ENCODE results near the gene GPC6.
"Not testable (repeated sequence)": the region's sequence is repeated elsewhere in the genome, so short reads cannot be mapped to it uniquely, and the experiment has no call there.

GPC6 gene

DNA sequence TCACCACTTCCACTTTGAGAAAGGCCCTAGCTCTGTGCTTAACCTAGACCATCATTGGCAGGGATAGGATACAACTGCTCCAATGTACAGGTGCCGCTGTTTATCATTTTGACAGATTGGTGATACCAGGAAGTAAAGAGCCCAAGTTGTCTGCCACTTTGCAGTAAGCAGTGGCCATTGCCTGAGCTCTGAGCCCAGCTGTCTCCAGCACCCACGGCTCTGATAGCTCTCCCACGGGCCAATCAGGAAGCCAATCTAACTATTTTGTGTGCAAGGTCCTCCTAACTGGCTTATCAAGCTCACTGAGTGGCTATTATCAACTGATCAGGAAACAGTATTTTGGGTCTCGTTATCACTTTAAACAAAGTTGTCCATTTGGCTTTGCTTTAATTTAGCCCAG is 1071.7 kb downstream of the GPC6 start:
- no peak for DNase-seq (ENCODE audit: low read depth in 2 of 2)

DNA sequence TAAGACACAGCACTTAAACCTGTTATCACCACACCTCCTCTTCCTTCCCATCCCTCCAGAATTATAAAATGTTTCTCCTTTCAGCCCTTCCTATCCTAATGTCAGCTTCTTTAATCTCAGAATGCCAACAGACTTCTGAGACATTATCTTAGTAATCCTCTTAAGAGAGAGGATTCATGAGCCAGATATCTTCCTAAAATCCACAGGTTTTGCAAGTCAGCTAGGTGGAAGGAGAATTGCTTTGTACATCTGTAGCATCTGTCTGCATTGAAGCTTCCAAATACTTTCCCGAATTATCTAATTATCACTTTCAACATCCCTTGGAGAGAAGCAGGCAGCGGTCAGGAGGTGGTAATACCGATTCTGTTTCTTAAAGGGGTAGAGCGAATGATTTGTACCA is 1073.8 kb downstream of the GPC6 start:
- DNase-seq (ENCODE audit: low read depth in 2 of 2) = no peak

DNA sequence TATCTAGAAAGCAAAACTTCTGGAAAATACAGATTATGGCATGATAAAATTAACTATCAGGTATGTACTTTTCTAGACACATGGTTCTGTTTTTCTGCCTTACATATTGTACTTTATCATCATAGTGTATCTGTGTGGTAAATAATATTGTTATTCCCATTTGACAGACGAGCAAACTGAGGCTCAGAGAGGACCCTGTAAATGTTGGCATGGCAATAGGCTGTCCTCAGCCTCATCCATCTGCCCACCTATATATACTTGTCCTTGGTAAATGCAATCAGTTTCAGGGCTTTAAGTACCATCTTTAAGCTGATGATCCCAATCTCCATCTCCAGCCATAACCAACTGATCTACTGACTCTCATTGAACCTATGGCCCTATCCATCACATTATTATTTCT is 1074.9 kb downstream of the GPC6 start:
- no peak for DNase-seq (ENCODE audit: low read depth in 2 of 2)

DNA sequence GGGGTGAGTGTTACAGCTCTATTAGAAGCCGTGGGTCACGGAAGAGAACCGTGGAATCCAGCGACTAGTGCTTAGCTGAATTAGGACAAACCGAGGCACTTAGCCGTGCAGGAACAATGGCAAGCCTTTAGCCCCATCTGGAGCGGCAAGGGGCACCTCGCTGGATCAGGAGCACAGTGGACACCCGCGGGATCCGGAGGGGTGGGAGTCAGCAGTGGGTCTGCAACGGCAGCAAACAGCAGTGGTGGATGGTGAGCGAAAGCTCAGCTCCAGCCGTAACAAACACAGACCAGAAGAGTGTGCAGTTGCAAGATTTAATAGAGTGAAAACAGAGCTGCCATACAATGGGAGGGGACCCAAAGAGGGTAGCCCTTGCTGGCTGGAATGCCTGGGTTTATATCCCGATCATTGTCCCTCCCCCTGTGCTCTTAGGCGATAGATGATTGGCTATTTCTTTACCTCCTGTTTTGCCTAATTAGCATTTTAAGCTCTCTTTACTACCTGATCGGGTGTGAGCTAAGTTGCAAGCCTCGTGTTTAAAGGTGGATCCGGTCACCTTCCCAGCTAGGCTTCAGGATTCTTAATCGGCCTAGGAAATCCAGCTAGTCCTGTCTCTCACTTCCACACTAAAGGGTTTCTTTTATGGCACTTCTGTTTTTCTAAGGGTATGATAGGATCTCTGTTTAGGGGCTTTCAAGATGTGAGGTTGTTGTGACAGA is 1076.4 kb downstream of the GPC6 start:
- not testable (repeated sequence) for DNase-seq (ENCODE audit: low read depth in 2 of 2)

DNA sequence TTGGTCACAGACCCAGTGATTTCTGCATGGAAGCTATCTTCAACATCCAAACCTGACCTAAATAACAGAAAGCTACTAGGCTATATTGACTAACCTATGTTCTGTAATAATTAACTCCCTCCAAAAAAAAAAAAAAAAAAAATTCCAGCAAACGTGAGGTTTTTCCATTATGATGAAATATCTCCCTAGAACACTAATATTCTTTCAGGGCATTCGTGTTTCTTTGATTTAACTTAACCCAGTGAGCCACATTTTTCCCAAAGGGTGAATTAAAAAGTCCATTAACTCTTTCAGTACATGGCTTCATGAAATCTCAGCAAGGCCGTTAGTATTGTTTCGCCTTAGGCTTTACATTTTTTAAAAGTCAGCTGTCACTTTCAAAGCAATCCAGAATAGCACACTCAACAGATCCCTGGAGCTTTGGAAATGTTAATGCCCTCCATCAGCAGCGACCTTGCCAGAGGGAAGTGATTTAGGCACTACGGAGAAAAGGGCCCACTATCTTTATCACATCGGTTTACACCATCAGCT is 1077.1 kb downstream of the GPC6 start:
- DNase-seq (ENCODE audit: low read depth in 2 of 2) = no peak

DNA sequence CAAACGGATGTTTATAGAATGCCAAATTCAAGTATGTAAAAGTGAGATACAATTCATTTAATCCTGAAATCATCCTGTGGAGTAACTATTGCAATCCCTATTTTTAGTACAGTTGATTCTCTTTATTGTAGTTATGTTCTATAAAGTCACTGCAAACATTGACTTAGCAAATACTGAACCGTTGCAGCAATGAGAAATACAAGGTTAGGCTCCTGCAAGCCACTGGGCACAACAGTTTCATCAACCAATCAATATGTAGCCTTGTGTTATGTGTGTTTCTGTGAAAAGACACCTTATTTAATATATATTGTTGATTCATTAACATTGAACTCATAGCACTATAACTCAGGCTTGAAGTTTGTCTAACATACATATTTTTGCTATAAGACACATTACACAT is 1078.4 kb downstream of the GPC6 start:
- no peak for DNase-seq (ENCODE audit: low read depth in 2 of 2)

DNA sequence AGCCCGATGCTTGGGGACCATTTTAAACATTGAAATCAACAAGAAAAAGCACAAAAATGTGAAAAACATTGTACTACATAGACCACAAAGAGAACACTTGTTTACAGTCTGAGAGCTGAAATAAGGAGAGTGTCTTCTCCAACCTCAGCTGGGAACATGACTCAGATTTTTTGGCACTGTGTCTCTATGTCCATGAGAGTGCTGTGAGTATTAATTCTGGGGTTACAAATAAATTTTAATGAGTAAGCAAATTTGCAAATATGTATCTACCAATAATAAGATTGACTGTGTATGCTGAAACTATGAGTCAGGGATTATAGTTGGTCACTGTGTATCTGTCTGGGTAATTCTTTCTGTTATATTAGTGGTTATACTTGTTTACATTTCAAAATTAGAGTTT is 1078.9 kb downstream of the GPC6 start:
- no peak for DNase-seq (ENCODE audit: low read depth in 2 of 2)

DNA sequence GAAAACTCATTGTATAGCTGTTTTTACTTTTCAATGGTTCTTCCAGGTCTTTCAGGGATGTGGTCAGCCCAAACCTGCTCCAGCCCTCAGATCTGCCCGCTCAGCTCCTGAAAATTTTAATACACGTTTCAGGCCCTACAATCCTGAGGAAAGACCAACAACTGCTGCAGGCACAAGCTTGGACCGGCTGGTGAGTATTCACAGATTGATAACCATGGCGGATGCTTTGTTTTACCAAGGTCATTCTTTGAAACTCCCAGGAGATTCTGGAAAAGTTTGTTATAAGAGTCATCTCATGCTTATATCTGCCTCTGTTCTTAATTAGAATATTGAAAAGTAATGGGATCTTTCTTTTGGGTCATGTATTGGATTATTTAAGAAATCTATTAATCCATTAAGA is 1079.3 kb downstream of the GPC6 start:
- DNase-seq (ENCODE audit: low read depth in 2 of 2) = no peak

DNA sequence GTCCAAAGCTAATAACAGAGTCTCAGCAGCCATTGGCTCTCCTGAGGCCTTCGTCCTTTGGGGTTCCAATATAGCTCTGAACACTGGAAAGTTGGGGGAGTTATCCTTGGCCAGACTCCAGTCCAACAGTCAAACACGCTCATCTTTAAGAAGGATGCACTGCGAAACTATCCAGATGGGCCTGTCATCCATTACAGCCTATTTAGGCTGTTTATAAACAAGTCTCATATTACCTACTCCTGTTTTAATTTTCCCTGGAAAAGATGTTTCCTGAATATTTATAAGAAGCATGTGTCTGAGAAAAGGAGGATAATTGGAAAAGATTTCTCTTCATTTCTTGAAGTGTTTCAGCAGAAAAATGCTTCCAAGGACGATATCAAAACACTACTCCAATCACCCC is 1082.2 kb downstream of the GPC6 start:
- no peak for DNase-seq (ENCODE audit: low read depth in 2 of 2)

DNA sequence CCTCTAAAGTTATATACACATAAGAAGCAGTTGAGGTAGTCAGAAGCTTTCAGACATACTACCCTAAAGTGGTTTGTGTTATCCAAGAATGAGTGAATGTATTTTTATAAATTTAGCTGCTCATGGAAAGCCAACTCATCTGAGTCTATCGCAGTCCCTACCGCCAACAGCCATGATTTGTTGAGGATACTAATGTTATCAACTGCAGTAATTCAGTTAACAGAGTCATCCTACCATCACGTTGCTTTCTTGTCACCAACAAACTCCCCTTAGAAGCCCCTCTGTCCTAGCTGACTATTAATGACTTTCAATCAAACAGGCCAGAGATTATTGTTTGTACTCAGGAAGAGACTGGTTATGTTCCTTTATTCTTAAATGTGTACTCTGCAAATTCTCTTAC is 1083.0 kb downstream of the GPC6 start:
- DNase-seq (ENCODE audit: low read depth in 2 of 2) = no peak

DNA sequence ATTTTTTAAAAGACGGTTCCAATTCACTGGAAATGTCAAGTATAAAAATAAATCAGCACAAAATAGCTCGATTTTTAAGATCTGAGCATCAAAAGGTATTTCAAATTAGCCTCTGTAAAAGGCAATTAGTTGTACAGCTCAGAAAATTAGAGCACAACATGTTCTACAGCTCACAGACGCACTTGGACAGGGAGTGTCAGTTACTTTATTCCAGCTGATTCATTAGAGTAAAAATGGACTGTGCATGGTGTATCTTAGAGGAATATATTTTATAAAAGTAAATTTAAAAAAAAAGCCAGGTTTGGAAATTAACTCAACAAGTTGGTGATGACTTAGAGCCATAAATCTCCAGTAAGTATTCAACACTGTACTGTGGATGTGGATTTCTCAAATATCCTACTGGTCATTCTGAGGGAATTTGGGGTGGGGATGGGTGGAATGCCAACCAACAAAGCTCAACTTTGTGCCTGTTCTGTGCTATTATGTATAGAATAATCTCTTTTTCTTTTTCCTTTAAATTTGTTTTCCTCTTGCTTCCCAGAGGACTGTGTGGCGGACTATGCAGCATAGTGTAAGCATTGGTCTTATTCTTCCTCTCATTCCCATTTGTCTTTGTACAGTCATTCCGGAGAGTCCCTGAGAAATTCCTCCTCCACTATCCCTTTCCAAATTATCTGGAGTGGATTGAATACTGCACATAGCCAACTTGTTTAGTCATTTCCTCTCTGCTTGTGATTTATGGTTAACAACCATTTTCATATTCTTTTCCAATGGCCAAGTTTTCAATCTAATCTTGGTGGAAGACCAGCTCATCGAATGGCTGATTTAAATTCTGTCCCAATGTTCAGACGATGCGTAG is 1083.6 kb downstream of the GPC6 start:
- no peak for DNase-seq (ENCODE audit: low read depth in 2 of 2)

DNA sequence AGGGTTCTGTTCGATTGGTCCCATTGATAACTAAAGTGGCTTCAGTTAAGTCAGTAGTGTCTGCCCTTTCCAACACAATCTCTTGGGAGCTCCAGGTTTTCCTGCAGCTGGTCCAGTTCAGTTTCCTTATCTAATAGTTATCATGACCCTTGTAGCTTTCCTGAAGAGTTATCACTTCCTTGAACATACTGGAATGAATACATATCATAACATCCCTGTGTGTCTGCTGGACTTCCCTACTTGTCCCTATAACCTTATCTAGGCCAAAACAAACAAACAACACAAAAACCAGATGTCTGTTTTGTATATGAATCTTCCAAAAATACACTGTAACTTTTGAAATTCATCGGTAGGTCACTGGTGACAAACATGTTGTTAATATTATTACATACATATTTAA is 1085.3 kb downstream of the GPC6 start:
- no peak for DNase-seq (ENCODE audit: low read depth in 2 of 2)

DNA sequence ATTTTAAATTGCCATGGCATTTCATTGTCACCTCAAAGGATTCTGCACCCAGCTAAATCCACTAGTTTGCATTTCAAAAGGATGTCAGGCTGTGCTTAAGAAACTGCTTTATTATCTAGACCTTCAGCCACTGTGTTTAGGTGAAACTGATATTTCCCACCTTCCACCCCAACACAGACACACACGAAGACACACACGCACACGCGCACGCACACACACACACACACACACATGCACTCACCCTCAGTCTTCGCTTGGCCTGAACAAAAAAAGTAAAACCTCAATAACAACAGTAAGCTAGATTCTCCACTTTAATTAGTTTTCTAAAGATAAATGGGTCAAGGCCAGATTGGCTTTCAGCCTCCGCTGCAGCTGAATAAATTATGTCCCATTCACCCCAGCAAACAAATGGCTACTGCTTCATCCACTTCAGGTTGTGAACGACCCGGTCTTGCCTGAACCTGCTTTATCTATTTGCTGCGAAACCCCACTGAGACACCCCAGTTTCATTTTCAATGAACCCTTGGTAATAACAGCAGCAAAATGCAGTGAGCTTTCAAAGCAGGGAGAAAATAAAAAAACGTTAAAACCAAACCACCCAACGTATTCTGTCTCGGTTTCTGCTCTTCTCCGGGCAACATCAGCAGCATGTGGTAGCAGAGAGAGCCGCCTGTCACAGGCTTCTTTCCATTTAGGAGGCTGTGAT is 1086.1 kb downstream of the GPC6 start:
- no peak for DNase-seq (ENCODE audit: low read depth in 2 of 2)

DNA sequence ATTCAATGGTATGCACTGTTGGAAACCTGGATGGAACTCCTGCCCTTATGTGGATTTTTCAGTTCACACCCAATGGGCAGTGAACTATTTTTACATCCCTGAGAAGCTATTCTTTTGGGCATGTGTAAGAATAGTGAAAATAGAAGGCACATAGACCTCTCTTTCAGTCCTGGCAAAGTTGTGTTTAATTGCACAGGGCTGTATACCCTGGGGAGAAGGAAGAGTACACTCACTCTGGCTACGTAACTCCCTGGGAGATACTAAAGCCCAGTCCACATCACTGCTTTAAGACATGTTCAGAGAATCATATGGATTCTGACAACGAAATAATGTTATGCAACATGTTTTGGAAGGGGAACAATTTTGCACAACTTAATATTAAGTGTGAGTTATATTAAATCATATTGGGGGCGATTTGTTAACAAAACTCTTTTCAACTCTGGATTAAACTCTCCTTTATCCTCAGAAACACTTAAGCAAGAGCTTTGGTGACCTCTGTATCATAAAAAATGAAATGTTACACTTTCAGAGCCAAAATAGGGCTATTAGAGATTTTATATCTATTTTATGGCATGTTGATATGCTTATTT is 1086.8 kb downstream of the GPC6 start:
- no peak for DNase-seq (ENCODE audit: low read depth in 2 of 2)

DNA sequence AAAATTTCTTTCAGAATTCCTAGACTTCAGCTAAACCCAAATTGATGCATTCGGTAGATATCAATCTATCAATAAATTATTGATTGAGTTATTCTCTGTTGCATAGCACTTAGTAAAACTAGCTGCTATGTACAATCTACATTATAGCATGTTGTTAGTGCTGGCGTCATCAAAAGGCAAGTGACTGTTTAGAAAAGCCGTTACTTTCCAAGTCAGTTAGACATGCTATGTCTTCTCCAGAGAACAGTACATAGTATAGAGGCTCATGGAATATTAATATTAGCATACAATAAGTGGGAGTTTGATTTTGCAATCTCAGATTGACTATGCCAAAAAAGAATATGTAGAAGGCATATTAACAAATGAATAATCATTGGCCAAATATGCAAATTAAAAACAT is 1087.3 kb downstream of the GPC6 start:
- no peak for DNase-seq (ENCODE audit: low read depth in 2 of 2)

DNA sequence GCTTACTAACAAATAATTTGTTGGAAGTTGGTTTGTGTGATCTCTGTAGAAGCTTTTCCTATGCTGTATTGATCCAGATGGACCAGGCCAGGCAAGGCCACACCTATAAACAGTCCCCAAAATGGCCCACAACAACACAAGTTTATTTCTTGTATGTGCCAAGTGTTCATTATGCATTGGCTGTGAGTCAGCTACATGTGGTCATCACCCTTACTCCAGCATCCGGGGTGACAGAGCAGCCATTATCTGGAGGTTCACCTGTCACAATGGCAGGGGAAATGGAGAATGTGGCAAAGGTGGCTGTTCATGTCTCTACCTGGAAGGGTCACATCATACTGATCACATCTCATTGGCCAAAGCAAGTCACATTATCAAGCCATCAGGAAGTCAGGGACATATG is 1088.6 kb downstream of the GPC6 start:
- no peak for DNase-seq (ENCODE audit: low read depth in 2 of 2)

DNA sequence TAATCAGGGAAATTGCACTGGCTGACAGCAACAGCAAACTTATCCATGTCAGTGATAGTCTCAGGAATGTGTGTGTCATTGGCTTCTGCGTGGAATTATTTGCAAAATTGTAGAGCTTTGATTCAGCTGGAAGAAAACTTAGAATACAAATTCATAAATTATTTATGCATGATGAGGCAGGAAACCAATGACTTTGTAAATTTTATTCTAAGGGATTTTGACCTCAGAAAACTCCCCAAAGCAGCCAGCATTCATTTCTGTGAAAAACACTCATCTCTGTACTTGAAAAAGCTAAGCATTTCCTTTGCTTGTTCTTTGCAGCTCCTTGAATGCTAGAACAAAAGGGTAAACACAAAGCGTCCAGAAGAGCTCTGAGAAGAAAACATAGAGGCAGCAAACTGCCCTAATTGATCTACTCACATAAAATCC is 1090.5 kb downstream of the GPC6 start:
- DNase-seq (ENCODE audit: low read depth in 2 of 2) = no peak

DNA sequence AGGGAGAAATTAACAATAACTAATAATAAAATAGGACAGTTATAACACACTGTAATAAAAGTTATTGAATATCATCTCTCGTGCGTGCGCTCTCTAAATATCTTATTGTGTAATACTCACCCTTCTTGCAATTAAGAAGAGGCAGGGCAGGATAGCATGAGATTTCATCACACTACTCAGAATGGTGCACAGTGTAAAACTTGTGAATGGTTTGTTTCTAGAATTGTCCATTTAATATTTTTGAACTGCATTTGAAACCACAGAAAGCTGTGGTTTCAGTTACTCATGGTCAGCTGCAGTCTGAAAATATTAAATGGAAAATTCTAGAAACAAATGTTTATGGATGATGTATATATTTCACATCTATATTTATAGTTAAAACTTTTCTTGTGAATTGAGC is 1091.8 kb downstream of the GPC6 start:
- no peak for DNase-seq (ENCODE audit: low read depth in 2 of 2)

DNA sequence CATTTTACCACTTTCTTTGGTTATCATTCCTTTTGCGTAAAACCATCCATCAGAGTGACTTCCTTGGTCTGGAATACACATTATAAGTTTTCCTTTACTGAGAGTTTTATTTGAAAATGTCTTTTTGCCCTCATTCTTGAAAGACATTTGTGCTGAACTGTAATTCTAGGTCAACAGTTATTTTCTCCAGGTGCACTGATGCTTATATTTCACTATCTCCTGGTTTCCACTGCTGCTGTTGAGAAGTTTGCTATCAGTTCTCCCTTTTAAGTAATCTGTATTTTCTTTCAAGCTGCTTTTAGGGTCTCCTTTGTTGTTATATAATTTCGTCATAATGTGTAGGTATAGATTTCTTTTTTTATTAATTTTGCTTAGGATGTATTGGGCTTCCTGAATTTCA is 1092.9 kb downstream of the GPC6 start:
- no peak for DNase-seq (ENCODE audit: low read depth in 2 of 2)

DNA sequence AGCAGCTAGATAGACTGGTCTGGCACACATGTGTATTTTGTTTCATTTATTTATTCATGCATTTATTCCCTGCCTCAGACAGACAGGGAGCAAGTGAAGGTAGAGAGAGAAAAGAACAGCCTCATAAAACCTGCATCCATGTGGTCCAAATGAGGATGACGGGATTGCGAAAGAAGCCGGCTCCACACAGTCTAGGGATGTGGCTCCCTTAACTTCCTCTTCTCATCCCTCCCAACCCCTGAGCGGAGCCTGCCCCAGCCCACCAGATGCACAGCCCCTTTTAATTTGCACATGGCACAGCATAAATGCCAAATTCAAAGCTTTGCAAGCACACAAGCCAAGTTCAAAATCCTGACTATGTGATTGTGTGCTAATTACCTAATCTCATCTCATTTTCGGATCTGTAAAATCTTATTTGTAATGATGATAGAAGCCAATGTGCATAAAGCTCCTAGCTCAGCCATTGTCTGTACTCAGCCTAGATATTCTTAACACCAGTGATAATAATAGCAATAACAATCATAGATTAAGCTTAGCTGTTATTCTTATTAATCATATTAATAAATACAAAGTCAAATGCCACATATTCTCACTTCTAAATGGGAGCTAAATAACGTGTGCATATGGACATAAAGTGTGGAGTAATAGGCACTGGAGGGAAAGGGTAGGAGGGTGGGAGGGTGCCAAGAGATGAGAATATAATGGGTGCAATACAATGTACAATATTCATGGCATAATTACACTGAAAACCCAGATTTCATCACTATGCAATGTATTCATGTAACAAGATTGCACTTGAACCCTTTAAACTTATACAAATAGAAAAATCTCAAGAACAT is 1096.5 kb downstream of the GPC6 start:
- no peak for DNase-seq (ENCODE audit: low read depth in 2 of 2)
